ENCODE results near the gene POT1.

DNA sequence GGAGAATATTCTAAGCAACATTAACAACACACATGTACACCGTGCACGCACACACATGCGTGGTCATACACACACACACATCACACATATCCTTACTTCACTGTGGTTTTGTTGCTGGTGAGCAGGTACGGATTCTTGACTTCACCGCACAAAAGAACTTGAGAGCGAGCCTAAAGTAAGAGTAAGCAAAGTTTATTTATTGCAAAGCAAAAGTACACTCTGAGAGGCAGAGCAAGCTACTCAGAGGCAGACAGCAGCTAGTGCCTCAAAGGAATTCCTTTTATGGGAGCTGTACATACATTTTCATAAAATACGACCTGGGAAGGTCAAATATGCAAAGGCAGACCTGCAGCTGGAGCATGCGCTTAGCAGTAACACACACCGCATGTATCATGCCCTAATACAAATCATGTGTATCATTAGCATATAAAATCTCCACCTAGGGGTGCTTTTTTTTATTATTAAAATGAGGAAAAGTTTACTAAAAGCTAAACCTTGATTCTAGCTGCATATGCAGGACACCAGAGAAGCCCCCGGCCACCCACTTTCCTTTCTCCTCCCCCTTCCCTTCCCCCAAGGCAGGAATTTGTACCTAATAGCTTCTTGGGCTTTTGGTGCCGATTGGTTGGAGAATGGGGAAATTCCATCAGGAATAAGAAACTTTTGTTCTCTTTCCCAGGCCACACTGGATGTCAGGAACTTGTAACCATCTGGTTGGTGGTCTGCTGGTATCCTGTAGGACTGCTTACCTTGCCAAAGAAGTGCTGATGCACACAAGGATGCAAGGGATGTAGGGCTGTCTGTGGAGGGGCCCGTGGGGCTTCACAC is 147.5 kb downstream of the POT1 start:
- no peak for TF ChIP-seq POLR2A (IDR thresholded peaks at IDR 0.05)
- TF ChIP-seq, protein P1, sequence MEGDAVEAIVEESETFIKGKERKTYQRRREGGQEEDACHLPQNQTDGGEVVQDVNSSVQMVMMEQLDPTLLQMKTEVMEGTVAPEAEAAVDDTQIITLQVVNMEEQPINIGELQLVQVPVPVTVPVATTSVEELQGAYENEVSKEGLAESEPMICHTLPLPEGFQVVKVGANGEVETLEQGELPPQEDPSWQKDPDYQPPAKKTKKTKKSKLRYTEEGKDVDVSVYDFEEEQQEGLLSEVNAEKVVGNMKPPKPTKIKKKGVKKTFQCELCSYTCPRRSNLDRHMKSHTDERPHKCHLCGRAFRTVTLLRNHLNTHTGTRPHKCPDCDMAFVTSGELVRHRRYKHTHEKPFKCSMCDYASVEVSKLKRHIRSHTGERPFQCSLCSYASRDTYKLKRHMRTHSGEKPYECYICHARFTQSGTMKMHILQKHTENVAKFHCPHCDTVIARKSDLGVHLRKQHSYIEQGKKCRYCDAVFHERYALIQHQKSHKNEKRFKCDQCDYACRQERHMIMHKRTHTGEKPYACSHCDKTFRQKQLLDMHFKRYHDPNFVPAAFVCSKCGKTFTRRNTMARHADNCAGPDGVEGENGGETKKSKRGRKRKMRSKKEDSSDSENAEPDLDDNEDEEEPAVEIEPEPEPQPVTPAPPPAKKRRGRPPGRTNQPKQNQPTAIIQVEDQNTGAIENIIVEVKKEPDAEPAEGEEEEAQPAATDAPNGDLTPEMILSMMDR (IDR thresholded peaks at IDR 0.05), result no peak

All from Peyer's patch (tissue), 4 donors.